ENCODE measurements around the gene LDLRAD4.

DNA sequence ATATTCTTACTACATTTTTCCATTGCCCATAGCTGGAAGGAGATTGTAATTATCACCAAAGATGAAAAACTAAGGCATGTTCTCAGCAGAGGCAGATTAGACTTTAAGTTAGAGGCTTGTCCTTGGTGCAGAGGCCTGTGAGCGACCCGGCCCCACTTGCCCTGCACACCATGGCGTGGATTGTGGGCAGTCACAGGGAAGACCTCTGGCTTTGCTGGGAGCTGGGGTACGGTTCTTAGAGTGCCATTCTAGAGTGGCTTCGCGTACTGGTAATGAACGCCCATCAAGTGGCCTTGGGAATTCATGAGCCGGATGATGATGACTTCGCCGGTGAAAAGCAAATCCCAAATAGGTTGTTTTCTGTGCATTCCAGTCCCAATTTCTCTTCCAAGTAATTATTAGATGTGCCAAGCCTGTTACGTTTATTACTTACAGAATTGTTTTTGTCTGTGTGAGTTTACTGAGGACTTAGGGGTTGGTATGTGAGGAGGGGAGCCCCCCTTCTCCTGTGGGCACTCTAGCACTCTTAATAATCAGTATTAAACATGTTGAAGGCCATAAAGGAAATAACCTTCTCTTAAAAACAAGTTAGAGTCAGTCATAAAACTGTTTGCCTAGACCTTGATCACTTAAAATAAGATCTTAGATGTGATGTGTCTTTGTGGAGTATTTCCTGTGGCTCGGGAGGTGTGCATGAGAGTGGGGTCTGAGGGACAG, 90.6 kb downstream of the LDLRAD4 start:
- TF ChIP-seq, protein P1, sequence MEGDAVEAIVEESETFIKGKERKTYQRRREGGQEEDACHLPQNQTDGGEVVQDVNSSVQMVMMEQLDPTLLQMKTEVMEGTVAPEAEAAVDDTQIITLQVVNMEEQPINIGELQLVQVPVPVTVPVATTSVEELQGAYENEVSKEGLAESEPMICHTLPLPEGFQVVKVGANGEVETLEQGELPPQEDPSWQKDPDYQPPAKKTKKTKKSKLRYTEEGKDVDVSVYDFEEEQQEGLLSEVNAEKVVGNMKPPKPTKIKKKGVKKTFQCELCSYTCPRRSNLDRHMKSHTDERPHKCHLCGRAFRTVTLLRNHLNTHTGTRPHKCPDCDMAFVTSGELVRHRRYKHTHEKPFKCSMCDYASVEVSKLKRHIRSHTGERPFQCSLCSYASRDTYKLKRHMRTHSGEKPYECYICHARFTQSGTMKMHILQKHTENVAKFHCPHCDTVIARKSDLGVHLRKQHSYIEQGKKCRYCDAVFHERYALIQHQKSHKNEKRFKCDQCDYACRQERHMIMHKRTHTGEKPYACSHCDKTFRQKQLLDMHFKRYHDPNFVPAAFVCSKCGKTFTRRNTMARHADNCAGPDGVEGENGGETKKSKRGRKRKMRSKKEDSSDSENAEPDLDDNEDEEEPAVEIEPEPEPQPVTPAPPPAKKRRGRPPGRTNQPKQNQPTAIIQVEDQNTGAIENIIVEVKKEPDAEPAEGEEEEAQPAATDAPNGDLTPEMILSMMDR (IDR thresholded peaks at IDR 0.05), result no peak
- TF ChIP-seq POLR2AphosphoS5 (IDR thresholded peaks at IDR 0.05) (no peak), POLR2A (IDR thresholded peaks at IDR 0.05) (no peak)

Measured in stomach (tissue), 4 donors.